ENCODE results near the gene CABP2. TPM values are rescaled to one million over a fixed set of nuclear protein-coding genes. Genes with fewer than 3 reads are reported as not detected.
"Not testable (repeated sequence)": the region's sequence is repeated elsewhere in the genome, so short reads cannot be mapped to it uniquely, and the experiment has no call there.

Gene CABP2
- total RNA-seq, result not detected
- long read RNA-seq, result 0 reads

GRCh38 chr11:67522844-67523555 lies at the start of gene CABP2:
CABP2 (minus strand) TSS chr11:67523446; CDS start chr11:67523326, 120 bp downstream.
- DNase-seq (ENCODE audit: missing footprints) (no peak), ATAC-seq (no peak)
- intact Hi-C loops (cut with DNase I), result no loop called here

- DNase-seq (ENCODE audit: missing footprints), result no peak
- no peak for ATAC-seq
- intact Hi-C loops (cut with DNase I), result loop anchor here (2.0 to 5.0 kb wide), 2 partner anchors 34 to 86 kb away; partner anchors contain the start of gene NDUFV1
These were observed 49.6 kb upstream of the CABP2 start for GRCh38 chr11:67572747-67573419.

GRCh38 chr11:67572305-67572704 lies 49.1 kb upstream of the CABP2 start:
- DNase-seq (ENCODE audit: missing footprints) (no peak), ATAC-seq (no peak)
- intact Hi-C loops (cut with DNase I), result loop anchor here (2.0 to 5.0 kb wide), 2 partner anchors 35 to 86 kb away; partner anchors contain the start of gene NDUFV1

- ATAC-seq (no peak), DNase-seq (ENCODE audit: missing footprints) (no peak)
- intact Hi-C loops (cut with DNase I), result loop anchor here (5.0 kb wide), 1 partner anchor 36 kb away; the partner anchor contains the start of gene NDUFV1
These were observed 48.2 kb upstream of the CABP2 start for GRCh38 chr11:67571443-67571842.

GRCh38 chr11:67564230-67564629 lies 41.0 kb upstream of the CABP2 start:
- ATAC-seq (no peak), DNase-seq (ENCODE audit: missing footprints) (no peak)
- intact Hi-C loops (cut with DNase I), result no loop called here

- intact Hi-C loops (cut with DNase I); DNase-seq (ENCODE audit: missing footprints): not testable (repeated sequence)
- peak; percentile 84 for ATAC-seq
These were observed 40.5 kb upstream of the CABP2 start for GRCh38 chr11:67563705-67564114.

- intact Hi-C loops (cut with DNase I), result no loop called here
These were observed 39.9 kb upstream of the CABP2 start for GRCh38 chr11:67562963-67563704.

GRCh38 chr11:67561971-67562619 lies 38.8 kb upstream of the CABP2 start:
- ATAC-seq, result no peak
- no peak for DNase-seq (ENCODE audit: missing footprints)
- intact Hi-C loops (cut with DNase I), result no loop called here

More at GRCh38 chr11:67562963-67563704, 39.9 kb upstream of the CABP2 start:
- no peak for ATAC-seq
- DNase-seq (ENCODE audit: missing footprints), result no peak

GRCh38 chr11:67558084-67558772 lies 35.0 kb upstream of the CABP2 start:
- DNase-seq (ENCODE audit: missing footprints) (peak; percentile 80), ATAC-seq (peak; percentile 89)
- intact Hi-C loops (cut with DNase I), result no loop called here

- intact Hi-C loops (cut with DNase I), result no loop called here
- no peak for DNase-seq (ENCODE audit: missing footprints)
- ATAC-seq, result no peak
These were observed 33.0 kb upstream of the CABP2 start for GRCh38 chr11:67556244-67556643.

GRCh38 chr11:67551697-67552096 lies 28.5 kb upstream of the CABP2 start:
- not testable (repeated sequence) for ATAC-seq

GRCh38 chr11:67551127-67551526 lies 27.9 kb upstream of the CABP2 start:
- intact Hi-C loops (cut with DNase I), result no loop called here
- ATAC-seq (no peak), DNase-seq (ENCODE audit: missing footprints) (no peak)

More at GRCh38 chr11:67551697-67552096, 28.5 kb upstream of the CABP2 start:
- DNase-seq (ENCODE audit: missing footprints); intact Hi-C loops (cut with DNase I): not testable (repeated sequence)

- DNase-seq (ENCODE audit: missing footprints) (no peak), ATAC-seq (no peak)
- intact Hi-C loops (cut with DNase I), result no loop called here
These were observed 25.4 kb upstream of the CABP2 start for GRCh38 chr11:67548555-67549110.

- DNase-seq (ENCODE audit: missing footprints); intact Hi-C loops (cut with DNase I); ATAC-seq: not testable (repeated sequence)
These were observed 24.9 kb upstream of the CABP2 start for GRCh38 chr11:67548112-67548511.

- ATAC-seq (peak; percentile 84), DNase-seq (ENCODE audit: missing footprints) (peak; percentile 78)
- intact Hi-C loops (cut with DNase I), result no loop called here
These were observed 22.0 kb upstream of the CABP2 start for GRCh38 chr11:67545280-67545679.

GRCh38 chr11:67544616-67545242 lies 21.5 kb upstream of the CABP2 start:
- no peak for ATAC-seq
- intact Hi-C loops (cut with DNase I), result no loop called here
- no peak for DNase-seq (ENCODE audit: missing footprints)

- intact Hi-C loops (cut with DNase I), result no loop called here
- no peak for ATAC-seq
These were observed 20.3 kb upstream of the CABP2 start for GRCh38 chr11:67543585-67543984.

More at GRCh38 chr11:67543585-67543984, 20.3 kb upstream of the CABP2 start:
- DNase-seq (ENCODE audit: missing footprints), result no peak

Measured in Right ventricle myocardium inferior (tissue), 1 donor.